Measurements from ENCODE around the gene GPC6.

The GPC6 gene

DNA sequence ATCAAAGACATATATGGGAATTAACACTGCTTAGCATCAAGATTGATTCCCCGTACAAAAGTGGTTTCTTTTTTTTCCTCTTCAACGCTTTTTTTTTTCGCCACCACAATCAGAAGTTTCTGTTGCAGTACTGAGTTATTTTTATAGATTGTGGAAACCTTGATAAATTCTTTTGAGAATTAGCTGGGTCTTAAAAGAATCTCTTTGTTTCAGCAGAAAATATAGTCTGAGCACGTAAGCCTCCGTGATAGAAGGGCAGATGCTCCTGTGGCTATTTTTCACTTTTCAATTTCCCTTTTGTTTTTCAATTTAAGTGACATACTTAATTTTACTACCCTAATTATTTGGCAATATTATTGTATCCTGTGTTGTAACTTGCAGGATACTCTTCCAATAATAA is 721.0 kb downstream of the GPC6 start:
- Histone ChIP-seq H3K9ac (no peak overlapping the region), H3K4me2 (peak overlapping the region; percentile 20)

DNA sequence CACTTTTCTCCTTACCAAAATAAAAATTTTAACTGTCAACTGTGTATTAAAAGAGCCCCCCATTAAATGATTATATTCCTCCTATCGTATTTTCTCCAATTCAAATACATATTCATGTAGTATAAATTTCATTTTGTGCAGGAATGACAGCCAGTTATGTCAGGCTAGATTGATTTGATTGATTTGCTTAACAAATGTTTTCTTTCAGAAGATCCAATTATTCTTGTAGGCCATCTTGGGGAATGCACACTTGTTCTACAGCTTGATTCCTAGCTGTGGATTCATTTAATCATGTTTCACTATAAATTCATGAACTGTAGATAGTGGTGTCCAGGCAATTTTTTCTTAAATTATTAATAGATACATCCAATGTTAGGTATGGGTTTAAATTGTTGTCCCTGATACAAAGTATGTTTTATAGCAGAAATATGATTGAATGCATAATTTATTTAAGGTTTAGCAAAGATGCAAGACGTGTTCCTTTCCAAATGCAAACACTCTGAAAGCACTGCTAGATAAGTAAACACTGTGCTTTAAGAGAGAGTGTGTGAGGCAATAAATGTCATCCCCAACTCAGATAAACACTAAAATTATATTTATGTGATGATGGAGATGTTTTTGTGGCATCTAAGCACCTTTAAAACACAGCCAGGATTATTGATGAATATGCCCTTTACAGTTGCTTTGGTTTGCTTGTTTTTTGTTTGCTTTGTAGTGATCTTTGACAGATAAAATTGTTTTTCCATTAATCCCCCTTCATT is 721.7 kb downstream of the GPC6 start:
- no peak overlapping the region for H3K27ac ChIP-seq
- no peak overlapping the region for H3K4me3 ChIP-seq (IDR thresholded peaks at IDR 0.05; ENCODE audit: insufficient read depth, low read depth, low read length)
- no peak overlapping the region for H3K9ac ChIP-seq
- H2AFZ ChIP-seq (ENCODE audit: low read depth): no peak overlapping the region
- peaks cover 49% of the 10 kb centered on the region for H3K4me1 ChIP-seq (ENCODE audit: low read depth, poor library complexity, severe bottlenecking)
- H4K20me1 ChIP-seq (ENCODE audit: insufficient read depth): no peaks in the 10 kb centered on the region
- TF ChIP-seq, protein P1, sequence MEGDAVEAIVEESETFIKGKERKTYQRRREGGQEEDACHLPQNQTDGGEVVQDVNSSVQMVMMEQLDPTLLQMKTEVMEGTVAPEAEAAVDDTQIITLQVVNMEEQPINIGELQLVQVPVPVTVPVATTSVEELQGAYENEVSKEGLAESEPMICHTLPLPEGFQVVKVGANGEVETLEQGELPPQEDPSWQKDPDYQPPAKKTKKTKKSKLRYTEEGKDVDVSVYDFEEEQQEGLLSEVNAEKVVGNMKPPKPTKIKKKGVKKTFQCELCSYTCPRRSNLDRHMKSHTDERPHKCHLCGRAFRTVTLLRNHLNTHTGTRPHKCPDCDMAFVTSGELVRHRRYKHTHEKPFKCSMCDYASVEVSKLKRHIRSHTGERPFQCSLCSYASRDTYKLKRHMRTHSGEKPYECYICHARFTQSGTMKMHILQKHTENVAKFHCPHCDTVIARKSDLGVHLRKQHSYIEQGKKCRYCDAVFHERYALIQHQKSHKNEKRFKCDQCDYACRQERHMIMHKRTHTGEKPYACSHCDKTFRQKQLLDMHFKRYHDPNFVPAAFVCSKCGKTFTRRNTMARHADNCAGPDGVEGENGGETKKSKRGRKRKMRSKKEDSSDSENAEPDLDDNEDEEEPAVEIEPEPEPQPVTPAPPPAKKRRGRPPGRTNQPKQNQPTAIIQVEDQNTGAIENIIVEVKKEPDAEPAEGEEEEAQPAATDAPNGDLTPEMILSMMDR (conservative IDR thresholded peaks at IDR 0.05; ENCODE audit: low read depth, low read length): no peak
- peak overlapping the region; percentile 20 for H3K4me2 ChIP-seq
- H3K79me2 ChIP-seq (ENCODE audit: insufficient read depth, low read depth): no peaks in the 10 kb centered on the region
- no peaks in the 10 kb centered on the region for H3K27me3 ChIP-seq (ENCODE audit: insufficient read depth, low read depth)
- no peaks in the 10 kb centered on the region for H3K36me3 ChIP-seq (ENCODE audit: insufficient read depth)

More for the DNA sequence above, 721.0 kb downstream of the GPC6 start:
- H3K4me3 ChIP-seq (IDR thresholded peaks at IDR 0.05; ENCODE audit: insufficient read depth, low read depth, low read length): no peak overlapping the region
- H4K20me1 ChIP-seq (ENCODE audit: insufficient read depth): no peaks in the 10 kb centered on the region
- TF ChIP-seq, protein P1 (conservative IDR thresholded peaks at IDR 0.05; ENCODE audit: low read depth, low read length): no peak
- no peaks in the 10 kb centered on the region for H3K79me2 ChIP-seq (ENCODE audit: insufficient read depth, low read depth)
- H3K27ac ChIP-seq: peak overlapping the region; percentile 18; the same call in 1 of the 2 replicates
- H3K27me3 ChIP-seq (ENCODE audit: insufficient read depth, low read depth): no peaks in the 10 kb centered on the region
- H3K4me1 ChIP-seq (ENCODE audit: low read depth, poor library complexity, severe bottlenecking): peaks cover 49% of the 10 kb centered on the region
- H3K36me3 ChIP-seq (ENCODE audit: insufficient read depth): no peaks in the 10 kb centered on the region
- no peak overlapping the region for H2AFZ ChIP-seq (ENCODE audit: low read depth)

DNA sequence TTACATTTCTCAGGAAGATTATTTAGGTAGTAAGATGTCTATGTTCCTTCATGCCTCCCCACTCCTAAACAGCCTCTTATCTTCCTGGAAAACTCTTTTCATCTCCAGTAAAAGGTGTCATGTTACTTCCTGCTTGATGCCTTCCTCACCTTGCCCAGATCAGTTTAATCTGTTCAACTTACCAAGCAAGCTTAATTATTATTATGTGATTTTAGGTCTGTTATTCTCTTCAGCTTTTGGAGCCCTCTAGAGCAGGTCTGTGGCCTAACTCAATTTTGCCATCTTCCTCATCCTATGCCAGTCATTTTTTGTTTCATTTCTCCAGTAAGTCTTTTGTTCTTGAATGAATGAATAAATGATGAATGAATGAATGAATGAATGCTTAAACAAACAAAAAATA is 724.5 kb downstream of the GPC6 start:
- H3K4me3 ChIP-seq (IDR thresholded peaks at IDR 0.05; ENCODE audit: insufficient read depth, low read depth, low read length): no peak overlapping the region
- peaks cover 43% of the 10 kb centered on the region for H3K4me1 ChIP-seq (ENCODE audit: low read depth, poor library complexity, severe bottlenecking)
- H3K79me2 ChIP-seq (ENCODE audit: insufficient read depth, low read depth): no peaks in the 10 kb centered on the region
- no peak overlapping the region for H2AFZ ChIP-seq (ENCODE audit: low read depth)
- H3K27ac ChIP-seq: no peak overlapping the region
- no peaks in the 10 kb centered on the region for H4K20me1 ChIP-seq (ENCODE audit: insufficient read depth)
- H3K36me3 ChIP-seq (ENCODE audit: insufficient read depth): no peaks in the 10 kb centered on the region
- no peak overlapping the region for H3K9ac ChIP-seq
- TF ChIP-seq, protein P1 (conservative IDR thresholded peaks at IDR 0.05; ENCODE audit: low read depth, low read length): no peak
- H3K27me3 ChIP-seq (ENCODE audit: insufficient read depth, low read depth): no peaks in the 10 kb centered on the region
- H3K4me2 ChIP-seq: no peak overlapping the region

DNA sequence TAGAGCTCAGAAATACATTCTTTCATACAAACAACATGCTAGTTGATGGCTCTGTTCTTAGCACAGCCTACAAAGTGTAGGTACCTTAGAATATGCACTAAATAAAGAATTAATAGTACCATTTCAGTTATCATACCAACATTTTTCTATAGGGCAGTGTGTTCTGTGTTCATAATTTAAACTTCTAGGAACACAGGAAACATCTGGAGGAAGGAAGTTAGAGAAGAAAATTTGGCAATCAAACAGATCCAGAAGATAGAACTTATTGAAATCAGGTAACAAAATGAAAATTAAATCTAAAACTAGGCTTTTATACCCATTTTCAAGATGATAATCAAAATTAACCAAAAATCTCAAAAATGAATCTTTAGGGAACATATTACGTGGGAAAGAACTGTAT is 725.3 kb downstream of the GPC6 start:
- Histone ChIP-seq H3K9ac (no peak overlapping the region), H3K27me3 (ENCODE audit: insufficient read depth, low read depth) (no peaks in the 10 kb centered on the region), H3K79me2 (ENCODE audit: insufficient read depth, low read depth) (no peaks in the 10 kb centered on the region), H3K27ac (no peak overlapping the region), H3K4me1 (ENCODE audit: low read depth, poor library complexity, severe bottlenecking) (peaks cover 34% of the 10 kb centered on the region), H3K36me3 (ENCODE audit: insufficient read depth) (no peaks in the 10 kb centered on the region), H2AFZ (ENCODE audit: low read depth) (no peak overlapping the region), H4K20me1 (ENCODE audit: insufficient read depth) (no peaks in the 10 kb centered on the region), H3K4me3 (IDR thresholded peaks at IDR 0.05; ENCODE audit: insufficient read depth, low read depth, low read length) (no peak overlapping the region), H3K4me2 (no peak overlapping the region)
- TF ChIP-seq, protein P1 (conservative IDR thresholded peaks at IDR 0.05; ENCODE audit: low read depth, low read length): no peak
